ENCODE measurements around the gene ABCA9. TPM values are rescaled to one million over a fixed set of nuclear protein-coding genes. Genes with fewer than 3 reads are reported as not detected.

The ABCA9 gene
- total RNA-seq, 2 experiments from 2014 or later: not detected

- ATAC-seq: no peak
- no peak overlapping the region for H3K27ac Mint-ChIP-seq
- peaks cover 6% of the 10 kb centered on the region for H3K27me3 Mint-ChIP-seq
- no peak overlapping the region for H3K4me3 Mint-ChIP-seq
- peaks cover 4% of the 10 kb centered on the region for H3K9me3 Mint-ChIP-seq (ENCODE audit: low read depth)
- CTCF ChIA-PET: no interaction called here
- H3K4me1 Mint-ChIP-seq: peaks cover 6% of the 10 kb centered on the region
- H3K36me3 Mint-ChIP-seq: no peaks in the 10 kb centered on the region
- no peak for DNase-seq
These were observed 2.3 kb upstream of the ABCA9 start for GRCh38 chr17:69062860-69063581.

DNA sequence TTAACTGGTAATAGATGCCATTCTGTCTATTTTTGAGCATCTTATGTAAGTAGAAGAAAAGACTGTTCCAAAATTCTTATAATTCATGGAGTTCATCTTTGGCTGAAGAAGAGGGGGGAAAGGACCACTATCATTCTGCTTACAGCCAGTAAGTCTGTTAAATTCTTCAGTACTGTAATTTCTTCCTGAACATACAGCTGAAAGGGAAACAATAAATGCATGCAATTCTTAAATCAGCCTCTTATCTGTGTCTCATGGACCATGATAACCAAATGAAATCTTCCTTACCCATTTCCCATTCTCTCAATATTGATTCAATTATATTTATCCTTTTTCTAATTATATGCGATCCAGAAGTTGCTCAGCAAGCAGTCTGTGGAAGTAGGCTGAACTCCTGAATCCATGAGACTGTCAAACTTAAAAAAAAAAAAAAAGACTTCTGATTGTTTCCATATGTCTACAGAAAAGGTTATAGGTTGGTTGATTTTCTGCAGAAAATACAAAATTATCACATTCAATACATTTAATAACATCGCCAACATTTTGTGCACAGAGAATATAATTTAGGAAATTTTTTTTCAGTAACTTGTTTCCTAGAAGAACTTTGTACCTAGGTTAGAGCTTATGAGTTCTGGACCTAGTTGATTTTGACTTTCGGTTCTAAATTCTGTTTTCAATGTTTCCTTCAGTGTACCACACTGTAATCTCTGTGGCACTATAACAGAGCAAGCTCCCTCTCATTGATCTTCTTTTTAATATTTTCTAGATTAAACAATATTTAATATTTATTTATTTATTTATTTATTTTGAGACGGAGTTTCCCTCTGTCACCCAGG lies 1.2 kb upstream of the ABCA9 start:
- no peaks in the 10 kb centered on the region for H3K36me3 Mint-ChIP-seq
- H3K9me3 Mint-ChIP-seq (ENCODE audit: low read depth): peaks cover 6% of the 10 kb centered on the region
- ATAC-seq (no peak), DNase-seq (no peak)
- H3K27ac Mint-ChIP-seq: no peak overlapping the region
- H3K4me1 Mint-ChIP-seq: peaks cover 6% of the 10 kb centered on the region
- H3K4me3 Mint-ChIP-seq: no peak overlapping the region
- H3K27me3 Mint-ChIP-seq: peaks cover 6% of the 10 kb centered on the region
- CTCF ChIA-PET: no interaction called here

- Mint-ChIP-seq H3K4me1 (no peaks in the 10 kb centered on the region), H3K27me3 (peaks cover 6% of the 10 kb centered on the region), H3K9me3 (ENCODE audit: low read depth) (peaks cover 14% of the 10 kb centered on the region), H3K4me3 (no peak overlapping the region), H3K36me3 (no peaks in the 10 kb centered on the region), H3K27ac (no peak overlapping the region)
- CTCF ChIA-PET: no interaction called here
- ATAC-seq: no peak
- DNase-seq: no peak
These were observed 1.1 kb downstream of the ABCA9 start for GRCh38 chr17:69059458-69060175.

- no peak for ATAC-seq
- Mint-ChIP-seq H3K27me3 (peaks cover 6% of the 10 kb centered on the region), H3K4me1 (no peaks in the 10 kb centered on the region), H3K27ac (no peak overlapping the region), H3K9me3 (ENCODE audit: low read depth) (peaks cover 14% of the 10 kb centered on the region), H3K4me3 (no peak overlapping the region), H3K36me3 (no peaks in the 10 kb centered on the region)
- CTCF ChIA-PET: no interaction called here
- no peak for DNase-seq
These were observed 2.6 kb downstream of the ABCA9 start for GRCh38 chr17:69058165-69058564.

GRCh38 chr17:69057280-69057679 lies 3.4 kb downstream of the ABCA9 start:
- DNase-seq (no peak), ATAC-seq (no peak)
- no peaks in the 10 kb centered on the region for H3K36me3 Mint-ChIP-seq
- no peak overlapping the region for H3K4me3 Mint-ChIP-seq
- H3K27me3 Mint-ChIP-seq: peaks cover 6% of the 10 kb centered on the region
- no peak overlapping the region for H3K27ac Mint-ChIP-seq
- peaks cover 14% of the 10 kb centered on the region for H3K9me3 Mint-ChIP-seq (ENCODE audit: low read depth)
- CTCF ChIA-PET: no interaction called here
- no peaks in the 10 kb centered on the region for H3K4me1 Mint-ChIP-seq

- no peak for DNase-seq
- no peak for ATAC-seq
- peaks cover 6% of the 10 kb centered on the region for H3K27me3 Mint-ChIP-seq
These were observed 4.4 kb downstream of the ABCA9 start for GRCh38 chr17:69056179-69056823.

GRCh38 chr17:69055334-69055733 lies 5.4 kb downstream of the ABCA9 start:
- DNase-seq: no peak
- CTCF ChIA-PET: no interaction called here
- Mint-ChIP-seq H3K4me3 (no peak overlapping the region), H3K4me1 (no peaks in the 10 kb centered on the region), H3K36me3 (no peaks in the 10 kb centered on the region), H3K9me3 (ENCODE audit: low read depth) (peaks cover 14% of the 10 kb centered on the region), H3K27me3 (peaks cover 6% of the 10 kb centered on the region), H3K27ac (no peak overlapping the region)
- no peak for ATAC-seq

More at GRCh38 chr17:69056179-69056823, 4.4 kb downstream of the ABCA9 start:
- H3K4me3 Mint-ChIP-seq: no peak overlapping the region
- H3K36me3 Mint-ChIP-seq: no peaks in the 10 kb centered on the region
- H3K27ac Mint-ChIP-seq: no peak overlapping the region
- H3K9me3 Mint-ChIP-seq (ENCODE audit: low read depth): peaks cover 14% of the 10 kb centered on the region
- CTCF ChIA-PET: no interaction called here
- H3K4me1 Mint-ChIP-seq: no peaks in the 10 kb centered on the region

- Mint-ChIP-seq H3K9me3 (ENCODE audit: low read depth) (peaks cover 3% of the 10 kb centered on the region), H3K27ac (no peak overlapping the region), H3K4me1 (peaks cover 2% of the 10 kb centered on the region), H3K36me3 (no peaks in the 10 kb centered on the region), H3K4me3 (no peak overlapping the region), H3K27me3 (peaks cover 3% of the 10 kb centered on the region)
- ATAC-seq (no peak), DNase-seq (no peak)
- CTCF ChIA-PET: no interaction called here
These were observed 9.5 kb downstream of the ABCA9 start for GRCh38 chr17:69050999-69051775.

GRCh38 chr17:69048634-69049033 lies 12.1 kb downstream of the ABCA9 start:
- peaks cover 2% of the 10 kb centered on the region for H3K4me1 Mint-ChIP-seq
- no peak for ATAC-seq
- H3K27ac Mint-ChIP-seq: no peak overlapping the region

DNA sequence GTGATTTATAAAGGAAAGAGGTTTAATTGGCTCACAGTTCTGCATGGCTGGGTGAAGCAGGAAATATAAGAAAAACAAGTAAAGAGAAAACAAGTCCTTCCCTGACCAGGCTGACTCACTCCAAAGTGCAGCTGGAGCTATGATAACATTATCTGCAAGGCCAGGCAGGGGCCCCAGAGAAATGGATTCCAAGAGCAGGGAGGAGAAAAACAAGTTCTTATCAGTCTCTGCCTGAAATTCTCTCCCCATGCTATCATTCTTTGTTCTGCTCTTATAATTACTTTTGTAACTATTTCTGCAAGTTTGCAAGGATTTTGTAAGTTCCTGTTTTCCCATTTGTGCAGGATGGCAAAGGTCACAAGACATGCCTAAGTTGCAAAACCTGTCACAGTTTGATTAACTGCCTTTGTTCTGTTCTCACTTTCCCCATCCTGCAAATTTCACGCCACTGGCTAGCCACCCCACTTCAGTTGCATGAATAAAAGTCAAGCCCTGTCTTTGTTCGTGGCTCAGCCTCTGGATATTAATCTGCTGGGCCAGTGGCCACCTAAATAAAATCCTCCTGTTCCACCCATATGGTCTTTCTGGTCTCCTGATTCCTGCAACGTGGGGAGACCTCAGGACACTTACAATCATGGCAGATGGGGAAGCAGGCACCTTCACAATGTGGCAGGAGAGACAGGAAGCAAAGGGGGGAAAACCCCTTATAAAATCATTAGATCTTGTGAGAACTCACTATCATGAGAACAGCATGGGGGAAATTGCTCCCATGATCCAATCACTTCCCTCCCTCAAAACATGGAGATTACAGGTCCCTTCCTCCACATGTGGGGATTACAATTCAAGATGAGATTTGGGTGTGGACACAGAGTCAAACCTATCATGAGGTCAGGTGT lies 13.1 kb downstream of the ABCA9 start:
- Mint-ChIP-seq H3K27ac (no peak overlapping the region), H3K4me3 (no peak overlapping the region), H3K27me3 (peaks cover 3% of the 10 kb centered on the region), H3K36me3 (no peaks in the 10 kb centered on the region), H3K9me3 (ENCODE audit: low read depth) (no peaks in the 10 kb centered on the region), H3K4me1 (peaks cover 2% of the 10 kb centered on the region)
- CTCF ChIA-PET: no interaction called here
- no peak for ATAC-seq
- no peak for DNase-seq

More at GRCh38 chr17:69048634-69049033, 12.1 kb downstream of the ABCA9 start:
- Mint-ChIP-seq H3K36me3 (no peaks in the 10 kb centered on the region), H3K4me3 (no peak overlapping the region), H3K9me3 (ENCODE audit: low read depth) (no peaks in the 10 kb centered on the region), H3K27me3 (peaks cover 3% of the 10 kb centered on the region)
- CTCF ChIA-PET: no interaction called here
- no peak for DNase-seq

DNA sequence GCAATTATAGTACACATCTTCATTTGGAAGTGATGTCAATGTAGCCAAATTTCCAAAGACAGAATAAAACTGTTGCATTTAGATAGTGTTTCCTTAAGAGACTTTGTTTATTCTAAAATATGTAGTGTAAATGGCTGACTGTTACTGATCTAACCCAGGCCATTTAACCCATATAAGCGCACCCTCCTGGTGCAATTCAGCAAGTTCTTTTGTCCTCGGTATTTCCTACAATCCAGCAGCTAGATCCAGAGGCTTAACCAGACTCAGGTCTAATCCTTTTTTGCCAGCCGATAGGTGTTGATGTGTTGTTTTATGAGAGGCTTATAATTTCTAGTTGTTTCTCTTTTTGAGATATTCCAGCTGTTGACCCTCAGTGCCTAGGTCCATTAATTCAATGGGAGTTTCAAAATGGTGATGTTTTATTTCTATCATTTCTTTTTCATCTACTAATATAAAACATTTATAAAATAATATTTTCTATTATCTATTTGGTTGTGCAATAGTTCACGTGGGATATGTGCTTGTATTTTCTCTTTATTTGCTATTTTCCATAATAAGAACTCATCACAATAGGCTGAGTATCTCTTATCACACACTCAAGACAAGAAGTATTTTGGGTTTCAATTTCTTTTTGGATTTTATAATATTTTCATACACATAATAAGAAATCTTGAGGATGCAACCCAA lies 14.5 kb downstream of the ABCA9 start:
- no peaks in the 10 kb centered on the region for H3K36me3 Mint-ChIP-seq
- CTCF ChIA-PET: no interaction called here
- DNase-seq: no peak
- no peak overlapping the region for H3K4me3 Mint-ChIP-seq
- no peak overlapping the region for H3K27ac Mint-ChIP-seq
- ATAC-seq: no peak
- H3K9me3 Mint-ChIP-seq (ENCODE audit: low read depth): no peaks in the 10 kb centered on the region
- peaks cover 3% of the 10 kb centered on the region for H3K27me3 Mint-ChIP-seq
- H3K4me1 Mint-ChIP-seq: peaks cover 2% of the 10 kb centered on the region

DNA sequence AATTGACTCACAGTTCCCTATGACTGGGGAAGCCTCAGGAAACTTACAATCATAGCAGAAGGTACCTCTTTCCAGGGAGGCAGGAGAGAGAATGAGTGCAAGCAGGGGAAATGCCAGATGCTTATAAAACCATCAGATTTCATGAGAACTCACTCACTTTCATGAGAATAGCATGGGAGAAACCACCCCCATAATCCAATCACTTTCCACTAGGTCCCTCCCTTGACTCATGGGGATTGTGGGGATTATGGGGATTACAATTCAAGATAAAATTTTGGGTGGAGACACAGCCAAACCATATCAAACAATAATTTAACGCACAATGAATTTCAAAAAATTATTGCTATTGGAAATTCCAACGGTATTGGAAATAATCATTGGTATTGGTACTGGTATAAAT lies 15.1 kb downstream of the ABCA9 start:
- H3K9me3 Mint-ChIP-seq (ENCODE audit: low read depth): no peaks in the 10 kb centered on the region
- H3K4me3 Mint-ChIP-seq: no peak overlapping the region
- H3K36me3 Mint-ChIP-seq: no peaks in the 10 kb centered on the region
- DNase-seq (no peak), ATAC-seq (no peak)
- H3K27me3 Mint-ChIP-seq: no peaks in the 10 kb centered on the region
- H3K27ac Mint-ChIP-seq: no peak overlapping the region
- peaks cover 2% of the 10 kb centered on the region for H3K4me1 Mint-ChIP-seq
- CTCF ChIA-PET: no interaction called here
